ENCODE measurements around the gene HPS1.

GRCh38 chr10:98420786-98421185, 25.9 kb downstream of the HPS1 start:
- TF ChIP-seq CTCF (conservative IDR thresholded peaks at IDR 0.05; ENCODE audit: low read depth, low read length) (no peak), EZH2phosphoT487 (IDR thresholded peaks at IDR 0.05; ENCODE audit: borderline replicate concordance, low read length) (no peak), EZH2 (IDR thresholded peaks at IDR 0.05; ENCODE audit: low read length, unreplicated experiment) (no peak)
